Keratinocyte (primary cell): ENCODE results near the gene ANKMY1. TPM values are rescaled to one million over a fixed set of nuclear protein-coding genes. Genes with fewer than 3 reads are reported as not detected.

Source experiments
- DNase-seq: peaks from one replicate; pipeline ENCODE4 v3.0.0-alpha.2; 2011; ENCODE audit warnings: low read depth, missing footprints, low spot score
- FAIRE-seq: peaks from 2 replicates; lab custom pipeline; 2011; peaks lifted over from hg19 to GRCh38; lab: Jason Lieb, UNC
- H2AFZ ChIP-seq: 2 replicates; pipeline ENCODE4 v1.6.0; 2012; ENCODE audit warnings: low read length, control low read depth, inconsistent platforms; ENCODE audit not compliant: control insufficient read depth
- H3K27ac ChIP-seq: 2 replicates; pipeline ENCODE4 v1.5.1; 2011; ENCODE audit warnings: low read length; ENCODE audit not compliant: control insufficient read depth, insufficient read depth
- H3K27me3 ChIP-seq: 3 replicates; pipeline ENCODE4 v1.6.0; 2011; ENCODE audit warnings: low read length; ENCODE audit not compliant: control insufficient read depth, insufficient read depth; ENCODE audit errors: extremely low read depth
- H3K36me3 ChIP-seq, 2 experiments: 2 replicates in 1 of 2; 3 replicates in 1 of 2; pipeline ENCODE4 v1.5.1; 2011; ENCODE audit warnings: low read length in 2 of 2, mild to moderate bottlenecking in 1 of 2; ENCODE audit not compliant: control insufficient read depth in 2 of 2, insufficient read depth in 2 of 2; ENCODE audit errors: extremely low read depth in 1 of 2
- H3K4me1 ChIP-seq: 3 replicates; pipeline ENCODE4 v1.5.1; 2011; ENCODE audit warnings: low read length; ENCODE audit not compliant: control insufficient read depth, insufficient read depth; ENCODE audit errors: extremely low read depth
- H3K4me2 ChIP-seq: 3 replicates; pipeline ENCODE4 v1.6.0; 2011; ENCODE audit warnings: low read depth, low read length; ENCODE audit not compliant: control insufficient read depth, insufficient read depth; ENCODE audit errors: extremely low read depth
- H3K4me3 ChIP-seq, 3 experiments: fragments of 200-600 bp in 1 of 3; sonication (generic) in 1 of 3; 2 replicates in 2 of 3; 3 replicates in 1 of 3; pipeline ENCODE4 v1.5.1; 2011 to 2016; ENCODE audit warnings: low read length in 3 of 3, mild to moderate bottlenecking in 3 of 3, control low read depth in 2 of 3, inconsistent platforms in 1 of 3, low read depth in 1 of 3, mixed read lengths in 1 of 3, mixed run types in 1 of 3, moderate library complexity in 1 of 3; ENCODE audit not compliant: control insufficient read depth in 2 of 3, insufficient read depth in 2 of 3; ENCODE audit errors: extremely low read depth in 1 of 3
- H3K79me2 ChIP-seq: 2 replicates; pipeline ENCODE4 v1.6.0; 2012; ENCODE audit warnings: low read length; ENCODE audit not compliant: control insufficient read depth, insufficient read depth
- H3K9ac ChIP-seq: 3 replicates; pipeline ENCODE4 v1.6.0; 2011; ENCODE audit warnings: low read length; ENCODE audit not compliant: control insufficient read depth, insufficient read depth; ENCODE audit errors: extremely low read depth
- H3K9me1 ChIP-seq: 3 replicates; pipeline ENCODE4 v1.6.0; 2011; ENCODE audit warnings: low read length; ENCODE audit not compliant: control insufficient read depth, insufficient read depth; ENCODE audit errors: extremely low read depth
- H3K9me3 ChIP-seq: 2 replicates; pipeline ENCODE4 v1.5.1; 2012; ENCODE audit warnings: low read depth, low read length; ENCODE audit not compliant: control insufficient read depth
- H4K20me1 ChIP-seq: 3 replicates; pipeline ENCODE4 v1.6.0; 2011; ENCODE audit warnings: low read length; ENCODE audit not compliant: control insufficient read depth, insufficient read depth; ENCODE audit errors: extremely low read depth
- CTCF ChIP-seq, 3 experiments: IDR thresholded peaks in 1 of 3; conservative IDR thresholded peaks in 1 of 3; optimal IDR thresholded peaks in 1 of 3; 2 replicates in 2 of 3; 3 replicates in 1 of 3; pipeline versions ENCODE3 to v1.5.1; 2011; ENCODE audit warnings: low read length in 3 of 3, mild to moderate bottlenecking in 3 of 3, moderate library complexity in 2 of 3, control low read depth in 1 of 3, inconsistent platforms in 1 of 3; ENCODE audit not compliant: insufficient read depth in 2 of 3; ENCODE audit errors: extremely low read depth in 1 of 3
- EZH2 ChIP-seq: IDR thresholded peaks from one replicate; pipeline ENCODE4 v1.6.1; 2012; ENCODE audit warnings: inconsistent platforms, mild to moderate bottlenecking, low read length, moderate library complexity
- dilution Hi-C: fragments of 300-500 bp; cut with MboI; formaldehyde crosslinking; loops from one replicate; pipeline ENCODE4 v1.7.0; 2020; ENCODE audit warnings: low sequenced_read_pairs; ENCODE audit not compliant: extremely low pct_ligation_motif_present
- polyA plus RNA-seq, 5 experiments: library from polyadenylated mRNA; depleted of rRNA in 3 of 5; stranded (reverse) in 3 of 5; stranded (forward) in 1 of 5; unstranded in 1 of 5; fragments of >200 nt; gene quantifications; 1 replicate in 1 of 5; 2 replicates in 3 of 5; 3 replicates in 1 of 5; pipeline versions ENCODE4 v1.2.1 to v1.2.3, GENCODE V29; 2011 to 2012; ENCODE audit warnings: missing spikeins in 2 of 5, low read depth in 1 of 5, low replicate concordance in 1 of 5

The ANKMY1 gene
- polyA plus RNA-seq, 1 donor (not counting 4 experiments of a cell fraction or from before 2014, with no cell fraction given): 3.3 TPM

- H3K9ac ChIP-seq: no peak overlapping the region
- H4K20me1 ChIP-seq: peaks cover 32% of the 10 kb centered on the region
- no peaks in the 10 kb centered on the region for H3K9me3 ChIP-seq
- TF ChIP-seq CTCF (optimal IDR thresholded peaks at IDR 0.05 in 1 of 3, IDR thresholded peaks at IDR 0.05 in 1 of 3, conservative IDR thresholded peaks at IDR 0.05 in 1 of 3; ENCODE audit: extremely low read depth in 1 of 3, insufficient read depth in 2 of 3, low read length in 3 of 3): no peak
- no peak for TF ChIP-seq EZH2
- H2AFZ ChIP-seq: no peak overlapping the region
- FAIRE-seq: no peak
- peaks cover 58% of the 10 kb centered on the region for H3K4me1 ChIP-seq
- no peaks in the 10 kb centered on the region for H3K27me3 ChIP-seq
- no peak overlapping the region for H3K27ac ChIP-seq
- H3K79me2 ChIP-seq: peaks cover 70% of the 10 kb centered on the region
- H3K4me2 ChIP-seq: no peak overlapping the region
- DNase-seq: no peak
- no peak overlapping the region for H3K4me3 ChIP-seq
- peaks cover 10 to 12% of the 10 kb centered on the region in 2 experiments for H3K36me3 ChIP-seq
- H3K9me1 ChIP-seq: peaks cover 3% of the 10 kb centered on the region
- dilution Hi-C loops: no loop called here
Observed at GRCh38 chr2:240447934-240448333, 109.9 kb downstream of the ANKMY1 start.

- Histone ChIP-seq H3K9ac (no peak overlapping the region), H4K20me1 (peaks cover 35% of the 10 kb centered on the region), H3K27ac (no peak overlapping the region), H3K27me3 (no peaks in the 10 kb centered on the region), H3K79me2 (peaks cover 76% of the 10 kb centered on the region), H3K4me3 (no peak overlapping the region), H3K4me2 (no peak overlapping the region), H3K36me3 (peaks cover 11 to 12% of the 10 kb centered on the region in 2 experiments), H3K9me3 (no peaks in the 10 kb centered on the region), H3K4me1 (peaks cover 63% of the 10 kb centered on the region), H3K9me1 (peaks cover 3% of the 10 kb centered on the region), H2AFZ (no peak overlapping the region)
- no peak for DNase-seq
- dilution Hi-C loops: no loop called here
- TF ChIP-seq CTCF (optimal IDR thresholded peaks at IDR 0.05 in 1 of 3, IDR thresholded peaks at IDR 0.05 in 1 of 3, conservative IDR thresholded peaks at IDR 0.05 in 1 of 3; ENCODE audit: extremely low read depth in 1 of 3, insufficient read depth in 2 of 3, low read length in 3 of 3) (no peak), EZH2 (no peak)
- FAIRE-seq: no peak
Observed at GRCh38 chr2:240447331-240447730, 110.5 kb downstream of the ANKMY1 start.
